ENCODE measurements around the gene HCRTR1. TPM values are rescaled to one million over a fixed set of nuclear protein-coding genes. Genes with fewer than 3 reads are reported as not detected.

Gene HCRTR1
- total RNA-seq, 4 donors from 2014 or later: 0.45 to 1.8 (median 1.7) TPM; not detected in 1

- Histone ChIP-seq H3K9me3 (no peaks in the 10 kb centered on the region), H3K36me3 (peaks cover 0 to 14% (median 2%) of the 10 kb centered on the region in 4 donors), H3K4me3 (no peak overlapping the region), H3K4me1 (peaks cover 41 to 82% (median 71%) of the 10 kb centered on the region in 4 donors), H3K27me3 (no peaks in the 10 kb centered on the region), H3K27ac (replicated peaks in 1 of 4) (peak overlapping the region in 3 of 4 donors; percentile 26 to 69 (median 50))
- WGBS: 75% methylated on average over 8 of the region's 19 CpGs
- no peak for DNase-seq (ENCODE audit: extremely low spot score)
- intact Hi-C loops (cut with DNase I): loop anchor here (10.0 kb wide), 1 partner anchor 298 kb away; no protein-coding TSS in a partner anchor
- no peak for TF ChIP-seq POLR2AphosphoS5 (IDR thresholded peaks at IDR 0.05)
These were observed 49.7 kb downstream of the HCRTR1 start for GRCh38 chr1:31667065-31667785.

DNA sequence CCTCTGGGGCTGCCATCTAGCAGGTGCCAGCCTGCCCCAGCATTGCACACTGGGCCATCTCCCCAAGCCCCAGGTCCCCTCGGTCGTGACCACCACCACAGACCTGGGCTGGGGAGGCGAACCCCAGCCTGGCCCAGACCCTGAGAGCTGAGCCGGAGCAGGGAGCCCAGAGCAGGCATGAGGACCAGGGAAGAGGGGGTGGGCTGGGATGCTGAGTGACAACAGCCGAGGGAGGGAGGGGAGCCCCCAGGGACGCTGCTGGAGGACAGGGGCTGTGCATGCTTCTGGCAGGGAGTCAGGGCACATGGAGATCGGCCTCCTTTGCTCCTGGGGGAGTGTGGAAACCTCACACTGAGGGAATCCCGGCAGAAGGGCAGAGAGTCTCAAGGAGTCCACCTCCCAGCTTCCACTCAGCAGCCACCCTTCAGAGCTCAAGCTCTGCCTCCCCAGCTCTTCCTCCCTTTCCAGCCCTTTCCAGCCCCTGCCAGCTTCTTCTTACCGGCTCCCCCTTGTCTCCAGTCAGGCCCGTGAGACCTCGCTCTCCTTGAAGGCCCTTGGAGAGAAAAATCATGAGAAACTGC lies 50.9 kb downstream of the HCRTR1 start:
- no peaks in the 10 kb centered on the region for H3K9me3 ChIP-seq
- H3K36me3 ChIP-seq: peaks cover 0 to 13% (median 2%) of the 10 kb centered on the region in 4 donors
- intact Hi-C loops (cut with DNase I): loop anchor here (10.0 kb wide), 1 partner anchor 296 kb away; no protein-coding TSS in a partner anchor
- H3K4me1 ChIP-seq: peaks cover 52 to 93% (median 82%) of the 10 kb centered on the region in 4 donors
- peak overlapping the region in 1 of 4 donors; percentile 78 for H3K27ac ChIP-seq (replicated peaks in 1 of 4)
- H3K27me3 ChIP-seq: no peaks in the 10 kb centered on the region
- TF ChIP-seq, protein P1, sequence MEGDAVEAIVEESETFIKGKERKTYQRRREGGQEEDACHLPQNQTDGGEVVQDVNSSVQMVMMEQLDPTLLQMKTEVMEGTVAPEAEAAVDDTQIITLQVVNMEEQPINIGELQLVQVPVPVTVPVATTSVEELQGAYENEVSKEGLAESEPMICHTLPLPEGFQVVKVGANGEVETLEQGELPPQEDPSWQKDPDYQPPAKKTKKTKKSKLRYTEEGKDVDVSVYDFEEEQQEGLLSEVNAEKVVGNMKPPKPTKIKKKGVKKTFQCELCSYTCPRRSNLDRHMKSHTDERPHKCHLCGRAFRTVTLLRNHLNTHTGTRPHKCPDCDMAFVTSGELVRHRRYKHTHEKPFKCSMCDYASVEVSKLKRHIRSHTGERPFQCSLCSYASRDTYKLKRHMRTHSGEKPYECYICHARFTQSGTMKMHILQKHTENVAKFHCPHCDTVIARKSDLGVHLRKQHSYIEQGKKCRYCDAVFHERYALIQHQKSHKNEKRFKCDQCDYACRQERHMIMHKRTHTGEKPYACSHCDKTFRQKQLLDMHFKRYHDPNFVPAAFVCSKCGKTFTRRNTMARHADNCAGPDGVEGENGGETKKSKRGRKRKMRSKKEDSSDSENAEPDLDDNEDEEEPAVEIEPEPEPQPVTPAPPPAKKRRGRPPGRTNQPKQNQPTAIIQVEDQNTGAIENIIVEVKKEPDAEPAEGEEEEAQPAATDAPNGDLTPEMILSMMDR (IDR thresholded peaks at IDR 0.05): no peak
- TF ChIP-seq POLR2A (IDR thresholded peaks at IDR 0.05; ENCODE audit: low read depth) (no peak), EP300 (IDR thresholded peaks at IDR 0.05) (no peak), POLR2AphosphoS5 (IDR thresholded peaks at IDR 0.05) (no peak)
- 79% methylated on average over 7 of the region's 11 CpGs for WGBS
- H3K4me3 ChIP-seq: no peak overlapping the region
- no peak for DNase-seq (ENCODE audit: extremely low spot score)

GRCh38 chr1:31669433-31669785 lies 51.9 kb downstream of the HCRTR1 start:
- H3K4me1 ChIP-seq: peaks cover 58 to 96% (median 88%) of the 10 kb centered on the region in 4 donors

DNA sequence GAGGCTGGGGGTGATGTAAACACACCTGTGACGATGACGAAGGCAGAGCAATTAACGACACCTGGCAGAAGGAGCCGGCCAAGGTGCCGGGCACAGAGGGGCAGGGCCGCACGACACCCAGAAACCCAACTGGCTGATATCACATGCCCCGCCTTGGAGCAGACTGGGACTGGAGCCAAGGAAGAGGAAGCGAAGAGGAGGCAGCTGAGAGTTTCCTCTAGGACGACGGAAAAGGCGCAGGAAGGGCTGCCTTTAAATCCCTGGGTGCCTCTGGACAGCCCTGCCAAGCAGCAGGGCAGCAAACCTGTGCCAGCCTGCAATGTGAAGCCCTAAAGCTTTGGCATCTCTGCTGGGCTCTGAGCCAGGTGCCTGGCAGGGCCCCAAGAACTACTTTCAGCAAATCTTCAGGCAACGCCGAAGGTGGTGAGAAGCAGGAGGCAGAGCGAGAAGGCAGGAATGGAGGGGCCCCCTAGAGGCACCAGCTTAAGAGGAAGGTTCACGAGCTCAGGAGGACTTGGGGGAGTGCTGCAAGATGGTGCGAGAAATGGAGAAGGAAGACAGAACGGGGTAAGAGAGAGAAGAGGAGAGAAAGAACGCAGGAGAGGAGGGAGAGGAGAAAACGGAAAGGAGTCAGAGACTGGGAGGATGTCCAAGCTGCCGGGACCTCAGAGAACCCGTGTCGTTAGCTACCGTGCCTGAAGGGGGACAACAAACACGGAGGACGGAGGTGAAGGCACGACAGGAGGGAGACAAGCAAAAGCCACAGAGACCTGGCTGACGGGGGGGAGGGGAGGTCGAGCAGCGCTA lies 52.5 kb downstream of the HCRTR1 start:
- intact Hi-C loops (cut with DNase I): loop anchor here (10.0 kb wide), 1 partner anchor 295 kb away; no protein-coding TSS in a partner anchor
- no peak for DNase-seq (ENCODE audit: extremely low spot score)
- H3K36me3 ChIP-seq: peaks cover 0 to 12% (median 2%) of the 10 kb centered on the region in 4 donors
- H3K9me3 ChIP-seq: no peaks in the 10 kb centered on the region
- H3K4me3 ChIP-seq: peak overlapping the region; percentile 37 to 46 (median 41)
- H3K27ac ChIP-seq (replicated peaks in 1 of 4): peak overlapping the region; percentile 68 to 78 (median 74)
- TF ChIP-seq POLR2AphosphoS5 (IDR thresholded peaks at IDR 0.05) (peak; percentile 36 to 54), POLR2A (IDR thresholded peaks at IDR 0.05; ENCODE audit: low read depth) (no peak), EP300 (IDR thresholded peaks at IDR 0.05) (no peak)
- TF ChIP-seq, protein P1 (IDR thresholded peaks at IDR 0.05): peak in 2 of 3 experiments; percentile 13 to 22
- no peaks in the 10 kb centered on the region for H3K27me3 ChIP-seq
- H3K4me1 ChIP-seq: peaks cover 64 to 99% (median 92%) of the 10 kb centered on the region in 4 donors
- WGBS: 14% methylated on average over 27 of the region's 30 CpGs

More at GRCh38 chr1:31669433-31669785, 51.9 kb downstream of the HCRTR1 start:
- intact Hi-C loops (cut with DNase I): loop anchor here (10.0 kb wide), 1 partner anchor 295 kb away; no protein-coding TSS in a partner anchor
- no peaks in the 10 kb centered on the region for H3K9me3 ChIP-seq
- peaks cover 0 to 13% (median 2%) of the 10 kb centered on the region in 4 donors for H3K36me3 ChIP-seq
- H3K27me3 ChIP-seq: no peaks in the 10 kb centered on the region
- H3K27ac ChIP-seq (replicated peaks in 1 of 4): peak overlapping the region; percentile 68 to 78 (median 74)
- no peak for DNase-seq (ENCODE audit: extremely low spot score)
- peak overlapping the region in 3 of 4 donors; percentile 37 to 44 (median 38) for H3K4me3 ChIP-seq
- WGBS: 46% methylated on average over 5 of the region's 7 CpGs
- TF ChIP-seq POLR2A (IDR thresholded peaks at IDR 0.05; ENCODE audit: low read depth) (no peak), POLR2AphosphoS5 (IDR thresholded peaks at IDR 0.05) (no peak), EP300 (IDR thresholded peaks at IDR 0.05) (no peak)
- TF ChIP-seq, protein P1 (IDR thresholded peaks at IDR 0.05): no peak
